Hepatocyte (in vitro differentiated cells): ENCODE results near the gene NDUFA6. TPM values are rescaled to one million over a fixed set of nuclear protein-coding genes. Genes with fewer than 3 reads are reported as not detected.

ENCODE experiments used
- DNase-seq: peaks from one replicate; pipeline ENCODE4 v3.0.0-alpha.2; 2016; ENCODE audit warnings: low spot score
- H2AFZ ChIP-seq: fragments of 200-600 bp; sonication (generic); 2 replicates; pipeline ENCODE4 v1.6.0; 2016; ENCODE audit warnings: antibody characterized with exemption, mild to moderate bottlenecking
- H3K27ac ChIP-seq: fragments of 200-600 bp; sonication (generic); 2 replicates; pipeline ENCODE4 v1.5.1; 2016; ENCODE audit warnings: mild to moderate bottlenecking
- H3K27me3 ChIP-seq: fragments of 200-600 bp; sonication (generic); 2 replicates; pipeline ENCODE4 v1.6.1; 2016
- H3K36me3 ChIP-seq: fragments of 200-600 bp; sonication (generic); replicated peaks from 2 replicates; pipeline ENCODE4 v1.5.1; 2016; ENCODE audit warnings: low read depth; ENCODE audit not compliant: insufficient read depth
- H3K4me1 ChIP-seq: fragments of 200-600 bp; sonication (generic); 2 replicates; pipeline ENCODE4 v1.5.1; 2016; ENCODE audit warnings: mild to moderate bottlenecking, moderate library complexity; ENCODE audit not compliant: insufficient read depth
- H3K4me2 ChIP-seq: fragments of 200-600 bp; sonication (generic); 2 replicates; pipeline ENCODE4 v1.6.0; 2016
- H3K4me3 ChIP-seq: fragments of 200-600 bp; sonication (generic); 2 replicates; pipeline ENCODE4 v1.5.1; 2016; ENCODE audit warnings: mild to moderate bottlenecking
- H3K79me2 ChIP-seq: fragments of 200-600 bp; sonication (generic); 2 replicates; pipeline ENCODE4 v1.6.0; 2017; ENCODE audit warnings: mild to moderate bottlenecking
- H3K9me2 ChIP-seq: fragments of 200-600 bp; sonication (generic); replicated peaks from 2 replicates; pipeline ENCODE4 v1.6.0; 2017; ENCODE audit warnings: mild to moderate bottlenecking; ENCODE audit not compliant: insufficient read depth
- H3K9me3 ChIP-seq: fragments of 200-600 bp; sonication (generic); 2 replicates; pipeline ENCODE4 v1.5.1; 2016; ENCODE audit warnings: low read depth, mild to moderate bottlenecking
- H4K20me1 ChIP-seq: fragments of 200-600 bp; sonication (generic); 2 replicates; pipeline ENCODE4 v1.6.0; 2016; ENCODE audit warnings: mild to moderate bottlenecking; ENCODE audit not compliant: insufficient read depth, poor library complexity, severe bottlenecking
- EZH2 ChIP-seq: fragments of 200-600 bp; sonication (generic); IDR thresholded peaks from 2 replicates; pipeline ENCODE4 v1.6.1; 2016; ENCODE audit warnings: antibody characterized with exemption, mild to moderate bottlenecking, borderline replicate concordance
- EZH2phosphoT487 ChIP-seq: fragments of 200-600 bp; sonication (generic); IDR thresholded peaks from one replicate; pipeline ENCODE4 v1.6.1; 2018; ENCODE audit warnings: antibody characterized with exemption, mild to moderate bottlenecking, low read depth, moderate library complexity; ENCODE audit not compliant: unreplicated experiment, severe bottlenecking
- WGBS: methylation state at CpG from one replicate; pipeline ENCODE4 v1.1.6; 2016; ENCODE audit warnings: low lambda C conversion rate; ENCODE audit errors: missing lambda C conversion rate; 5-methylcytosine and 5-hydroxymethylcytosine counted together
- polyA plus RNA-seq: library from polyadenylated mRNA; unstranded; fragments of >200 nt; fragmentation: Nextera tagmentation; extraction: Ambion mirVana; gene quantifications from 2 replicates; pipeline ENCODE4 v1.2.1, GENCODE V29; 2016
- total RNA-seq: library from RNA; depleted of rRNA; stranded (reverse); fragments of >200 nt; gene quantifications from 2 replicates; pipeline ENCODE4 v1.2.3, GENCODE V29; 2014
- TF ChIP-seq, protein P1 (sequence below): fragments of 200-600 bp; sonication (generic); IDR thresholded peaks from 2 replicates; pipeline ENCODE4 v1.5.1; 2016; ENCODE audit warnings: antibody characterized with exemption, mild to moderate bottlenecking; ENCODE audit not compliant: poor library complexity

Gene NDUFA6
- total and polyA plus RNA-seq, 2 experiments from 2014 or later = 97.4 to 183 TPM

DNA sequence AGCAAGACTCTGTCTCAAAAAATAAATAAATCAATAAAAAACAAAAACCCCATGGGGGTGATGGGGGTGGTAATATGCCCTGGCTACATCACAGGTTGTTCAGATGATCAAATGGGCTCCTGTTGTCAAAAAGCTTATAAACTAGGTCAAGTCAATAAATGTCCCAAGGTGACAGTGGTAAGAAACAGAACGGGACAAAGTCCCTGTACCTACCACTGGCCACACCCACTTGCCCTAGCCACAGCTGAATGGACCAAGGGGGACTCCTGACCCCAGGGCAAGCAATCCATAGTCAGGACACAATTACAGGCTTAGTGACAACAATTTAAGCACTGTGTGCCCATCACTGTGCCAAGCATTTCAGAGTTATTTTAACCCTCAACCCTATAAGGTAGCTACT lies 25.9 kb downstream of the NDUFA6 start:
- Histone ChIP-seq H3K4me2 (no peak overlapping the region), H3K9me2 (no peaks in the 10 kb centered on the region), H3K27me3 (no peaks in the 10 kb centered on the region), H3K9me3 (no peaks in the 10 kb centered on the region), H3K36me3 (no peaks in the 10 kb centered on the region), H2AFZ (no peak overlapping the region), H4K20me1 (no peaks in the 10 kb centered on the region), H3K27ac (no peak overlapping the region), H3K4me3 (no peak overlapping the region), H3K4me1 (peaks cover 2% of the 10 kb centered on the region), H3K79me2 (peaks cover 5% of the 10 kb centered on the region)
- no peak for TF ChIP-seq EZH2phosphoT487
- no peak for TF ChIP-seq EZH2
- TF ChIP-seq, protein P1, sequence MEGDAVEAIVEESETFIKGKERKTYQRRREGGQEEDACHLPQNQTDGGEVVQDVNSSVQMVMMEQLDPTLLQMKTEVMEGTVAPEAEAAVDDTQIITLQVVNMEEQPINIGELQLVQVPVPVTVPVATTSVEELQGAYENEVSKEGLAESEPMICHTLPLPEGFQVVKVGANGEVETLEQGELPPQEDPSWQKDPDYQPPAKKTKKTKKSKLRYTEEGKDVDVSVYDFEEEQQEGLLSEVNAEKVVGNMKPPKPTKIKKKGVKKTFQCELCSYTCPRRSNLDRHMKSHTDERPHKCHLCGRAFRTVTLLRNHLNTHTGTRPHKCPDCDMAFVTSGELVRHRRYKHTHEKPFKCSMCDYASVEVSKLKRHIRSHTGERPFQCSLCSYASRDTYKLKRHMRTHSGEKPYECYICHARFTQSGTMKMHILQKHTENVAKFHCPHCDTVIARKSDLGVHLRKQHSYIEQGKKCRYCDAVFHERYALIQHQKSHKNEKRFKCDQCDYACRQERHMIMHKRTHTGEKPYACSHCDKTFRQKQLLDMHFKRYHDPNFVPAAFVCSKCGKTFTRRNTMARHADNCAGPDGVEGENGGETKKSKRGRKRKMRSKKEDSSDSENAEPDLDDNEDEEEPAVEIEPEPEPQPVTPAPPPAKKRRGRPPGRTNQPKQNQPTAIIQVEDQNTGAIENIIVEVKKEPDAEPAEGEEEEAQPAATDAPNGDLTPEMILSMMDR = no peak
- DNase-seq = no peak
- 44% methylated on average over 1 of the region's 1 CpG for WGBS

DNA sequence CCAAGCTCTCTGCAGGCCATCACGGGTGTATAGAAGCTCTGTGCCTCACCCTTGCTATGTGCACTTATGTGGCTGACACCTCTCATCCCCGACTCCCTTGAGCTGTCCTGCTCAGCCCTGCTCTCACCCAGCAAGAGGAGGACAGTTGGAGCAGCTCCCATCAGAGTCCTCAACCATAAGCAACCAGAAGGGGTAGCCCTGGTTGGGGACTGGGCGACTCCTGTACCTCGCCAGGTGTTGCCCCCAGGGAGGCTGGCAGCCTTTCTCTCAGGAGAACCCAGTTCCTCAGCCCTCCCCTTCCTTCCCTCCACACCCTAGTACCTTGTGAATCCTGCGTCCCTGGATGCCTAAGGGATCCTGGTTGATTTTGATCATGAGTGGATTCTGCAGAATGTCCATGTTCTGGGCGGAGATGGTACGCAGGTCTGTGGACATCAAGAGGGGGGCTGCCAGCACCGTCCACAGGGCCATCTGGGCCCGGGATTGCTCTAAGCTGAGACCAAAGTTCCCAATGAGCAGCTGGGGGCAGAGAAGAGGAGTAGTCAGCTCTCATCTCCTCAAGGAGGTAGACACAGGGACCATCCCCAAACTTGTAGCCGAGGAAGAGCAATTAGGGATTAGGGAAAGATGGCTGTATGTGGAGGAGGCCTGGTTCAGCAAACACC lies 27.9 kb downstream of the NDUFA6 start:
- no peak overlapping the region for H3K27ac ChIP-seq
- TF ChIP-seq, protein P1 = no peak
- no peak for TF ChIP-seq EZH2
- no peak for TF ChIP-seq EZH2phosphoT487
- no peaks in the 10 kb centered on the region for H4K20me1 ChIP-seq

DNA sequence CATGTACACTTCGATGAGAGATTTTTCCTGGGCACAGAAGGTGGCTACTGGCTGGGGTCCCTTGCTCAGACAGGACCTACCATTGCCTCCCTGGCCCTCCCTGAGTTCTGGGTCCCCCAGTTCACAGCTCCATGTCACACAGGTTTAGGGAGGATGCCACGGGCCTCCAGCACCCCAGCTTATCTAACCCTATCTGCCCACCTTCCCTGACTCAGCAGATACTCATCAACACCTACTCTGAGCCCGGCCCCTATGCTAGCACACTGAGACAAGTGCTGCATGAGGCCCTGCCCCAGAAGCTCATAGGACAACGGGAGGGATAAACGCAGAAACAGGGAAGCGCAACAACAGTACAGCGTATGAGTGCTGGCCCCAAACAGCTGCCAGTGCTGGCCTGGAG lies 29.5 kb downstream of the NDUFA6 start:
- no peak overlapping the region for H3K27ac ChIP-seq
- H3K4me3 ChIP-seq = no peak overlapping the region
- no peak overlapping the region for H3K4me2 ChIP-seq
- H3K9me2 ChIP-seq = no peaks in the 10 kb centered on the region
- no peaks in the 10 kb centered on the region for H3K27me3 ChIP-seq
- no peaks in the 10 kb centered on the region for H4K20me1 ChIP-seq
- H3K4me1 ChIP-seq = no peaks in the 10 kb centered on the region
- H3K36me3 ChIP-seq = no peaks in the 10 kb centered on the region
- no peak overlapping the region for H2AFZ ChIP-seq
- DNase-seq = no peak
- H3K9me3 ChIP-seq = no peaks in the 10 kb centered on the region
- no peak for TF ChIP-seq EZH2phosphoT487
- TF ChIP-seq, protein P1 = no peak
- no peak for TF ChIP-seq EZH2
- no peaks in the 10 kb centered on the region for H3K79me2 ChIP-seq
- 92% methylated on average over 7 of the region's 7 CpGs for WGBS

More for the DNA sequence above, 27.9 kb downstream of the NDUFA6 start:
- no peaks in the 10 kb centered on the region for H3K36me3 ChIP-seq
- H3K9me3 ChIP-seq = no peaks in the 10 kb centered on the region
- WGBS = 98% methylated on average over 10 of the region's 10 CpGs
- no peaks in the 10 kb centered on the region for H3K79me2 ChIP-seq
- no peaks in the 10 kb centered on the region for H3K9me2 ChIP-seq
- H3K4me1 ChIP-seq = no peaks in the 10 kb centered on the region
- H3K4me3 ChIP-seq = no peak overlapping the region
- no peak overlapping the region for H3K4me2 ChIP-seq
- no peaks in the 10 kb centered on the region for H3K27me3 ChIP-seq
- no peak overlapping the region for H2AFZ ChIP-seq
- DNase-seq = no peak
